Liver (tissue), 9 donors: ENCODE results near the gene RHEB. TPM values are rescaled to one million over a fixed set of nuclear protein-coding genes. Genes with fewer than 3 reads are reported as not detected.

Experiments
- DNase-seq: peaks from one replicate; pipeline ENCODE4 v3.0.0-alpha.2; 2017; ENCODE audit warnings: low spot score
- H3K27ac ChIP-seq, 2 donors: one replicate each; pipeline ENCODE4 v1.7.0; 2013; ENCODE audit warnings: inconsistent platforms in 2 of 2, low read length in 2 of 2, control low read depth in 1 of 2, low read depth in 1 of 2, mild to moderate bottlenecking in 1 of 2
- H3K27me3 ChIP-seq, 4 donors: one replicate each; pipeline versions ENCODE4 v1.6.1 to v1.7.0; 2013; ENCODE audit warnings: low read length in 3 of 4, inconsistent platforms in 1 of 4, mild to moderate bottlenecking in 1 of 4, moderate library complexity in 1 of 4; ENCODE audit not compliant: control insufficient read depth in 4 of 4, insufficient read depth in 4 of 4
- H3K36me3 ChIP-seq, 4 donors: one replicate each; pipeline versions ENCODE4 v1.6.1 to v1.7.0; 2013; ENCODE audit warnings: low read length in 3 of 4, mild to moderate bottlenecking in 3 of 4, low read depth in 1 of 4, moderate library complexity in 1 of 4; ENCODE audit not compliant: control insufficient read depth in 4 of 4, insufficient read depth in 3 of 4
- H3K4me1 ChIP-seq, 4 donors: one replicate each; pipeline versions ENCODE4 v1.6.1 to v1.7.0; 2013; ENCODE audit warnings: low read length in 3 of 4, mild to moderate bottlenecking in 3 of 4, moderate library complexity in 1 of 4; ENCODE audit not compliant: control insufficient read depth in 4 of 4, insufficient read depth in 4 of 4
- H3K4me3 ChIP-seq, 3 donors: one replicate each; pipeline versions ENCODE4 v1.6.1 to v1.7.0; 2013; ENCODE audit warnings: low read length in 3 of 3, control low read depth in 1 of 3, low read depth in 1 of 3, mild to moderate bottlenecking in 1 of 3
- H3K9ac ChIP-seq, 2 donors: one replicate each; pipeline ENCODE4 v1.7.0; 2013; ENCODE audit warnings: low read length in 2 of 2, mild to moderate bottlenecking in 2 of 2, moderate library complexity in 2 of 2, control low read depth in 1 of 2, low read depth in 1 of 2
- H3K9me3 ChIP-seq, 4 donors: one replicate each; pipeline versions ENCODE4 v1.6.1 to v1.7.0; 2013; ENCODE audit warnings: low read length in 3 of 4; ENCODE audit not compliant: control insufficient read depth in 4 of 4
- ATF3 ChIP-seq: IDR thresholded peaks from 2 replicates; pipeline ENCODE4 v1.6.1; 2016; ENCODE audit warnings: antibody characterized with exemption
- CTCF ChIP-seq: fragments of 150-350 bp; IDR thresholded peaks from 2 replicates; pipeline ENCODE4 v1.5.1; 2017; ENCODE audit warnings: improper control_type of control experiment, low read depth, low read length; ENCODE audit not compliant: missing input control
- EGR1 ChIP-seq, 2 donors: IDR thresholded peaks; 2 replicates each; pipeline ENCODE4 v1.6.1; 2016 to 2018; ENCODE audit warnings: antibody characterized with exemption in 2 of 2, low read depth in 2 of 2
- FOXA1 ChIP-seq: IDR thresholded peaks from 2 replicates; pipeline ENCODE4 v1.6.1; 2016; ENCODE audit warnings: antibody characterized with exemption
- FOXA2 ChIP-seq: IDR thresholded peaks from 2 replicates; pipeline ENCODE4 v1.6.1; 2016; ENCODE audit warnings: antibody characterized with exemption
- GABPA ChIP-seq, 2 donors: IDR thresholded peaks in 1 of 2; conservative IDR thresholded peaks in 1 of 2; 2 replicates each; pipeline ENCODE4 v1.6.1; 2016; ENCODE audit warnings: antibody characterized with exemption in 2 of 2, mild to moderate bottlenecking in 1 of 2, moderate library complexity in 1 of 2
- HNF4A ChIP-seq, 2 donors: conservative IDR thresholded peaks; 2 replicates each; pipeline ENCODE4 v1.6.1; 2016; ENCODE audit warnings: antibody characterized with exemption in 2 of 2, mild to moderate bottlenecking in 2 of 2
- HNF4G ChIP-seq: IDR thresholded peaks from 2 replicates; pipeline ENCODE4 v1.6.1; 2016; ENCODE audit warnings: antibody characterized with exemption
- JUND ChIP-seq, 2 donors: IDR thresholded peaks; 2 replicates each; pipeline ENCODE4 v1.6.1; 2016; ENCODE audit warnings: antibody characterized with exemption in 2 of 2
- MAX ChIP-seq: IDR thresholded peaks from 2 replicates; pipeline ENCODE4 v1.6.1; 2016; ENCODE audit warnings: antibody characterized with exemption
- NR2F2 ChIP-seq: IDR thresholded peaks from 2 replicates; pipeline ENCODE4 v1.6.1; 2016; ENCODE audit warnings: antibody characterized with exemption
- RAD21 ChIP-seq, 2 donors: IDR thresholded peaks; 2 replicates each; pipeline ENCODE4 v1.6.1; 2016; ENCODE audit warnings: antibody characterized with exemption in 2 of 2, mild to moderate bottlenecking in 2 of 2
- REST ChIP-seq: IDR thresholded peaks from 2 replicates; pipeline ENCODE4 v1.6.1; 2016; ENCODE audit warnings: antibody characterized with exemption, mild to moderate bottlenecking
- RXRA ChIP-seq, 2 donors: IDR thresholded peaks; 2 replicates each; pipeline ENCODE4 v1.6.1; 2017 to 2018; ENCODE audit warnings: antibody characterized with exemption in 2 of 2, mild to moderate bottlenecking in 1 of 2
- SP1 ChIP-seq: IDR thresholded peaks from 2 replicates; pipeline ENCODE4 v1.6.1; 2018; ENCODE audit warnings: antibody characterized with exemption, mild to moderate bottlenecking
- TAF1 ChIP-seq: conservative IDR thresholded peaks from 2 replicates; pipeline ENCODE4 v1.6.1; 2016; ENCODE audit warnings: antibody characterized with exemption, mild to moderate bottlenecking
- YY1 ChIP-seq: IDR thresholded peaks from 2 replicates; pipeline ENCODE4 v1.6.1; 2016; ENCODE audit warnings: antibody characterized with exemption, mild to moderate bottlenecking
- WGBS: extraction: QIAGEN DNeasy Blood & Tissue Kit; methylation state at CpG from one replicate; pipeline ENCODE4 v1.1.7; 2013; 5-methylcytosine and 5-hydroxymethylcytosine counted together
- polyA plus RNA-seq, 2 donors: library from polyadenylated mRNA; stranded (reverse) in 1 of 2; unstranded in 1 of 2; fragments of 200-250 nt in 1 of 2; fragments of >200 nt in 1 of 2; fragmentation: Nextera tagmentation in 1 of 2; extraction: Ambion mirVana in 1 of 2; gene quantifications; one replicate each; pipeline versions ENCODE4 v1.2.1 to v1.2.3, GENCODE V29; 2013 to 2015
- total RNA-seq, 2 donors: library from RNA; depleted of rRNA; stranded (reverse); fragments of >200 nt; gene quantifications; one replicate each; pipeline ENCODE4 v1.2.3, GENCODE V29; 2014
- donor health status: healthy.
- donor health status: healthy.
- donor health status: healthy.
- donor health status: healthy.
- donor health status: healthy.

The RHEB gene
- total and polyA plus RNA-seq, 4 donors, result 29.5 to 59.0 (median 36.5) TPM

GRCh38 chr7:151544183-151544582 lies 24.5 kb upstream of the RHEB start:
- TF ChIP-seq SP1 (no peak), RXRA (IDR thresholded peaks at IDR 0.05) (no peak), REST (no peak), RAD21 (IDR thresholded peaks at IDR 0.05) (no peak), ATF3 (no peak), GABPA (IDR thresholded peaks at IDR 0.05 in 1 of 2, conservative IDR thresholded peaks at IDR 0.05 in 1 of 2) (no peak), FOXA1 (no peak), CTCF (no peak), NR2F2 (no peak), TAF1 (no peak), FOXA2 (no peak), MAX (no peak), EGR1 (IDR thresholded peaks at IDR 0.05; ENCODE audit: low read depth in 2 of 2) (no peak), HNF4A (conservative IDR thresholded peaks at IDR 0.05) (no peak)
- Histone ChIP-seq H3K27ac (no peak overlapping the region), H3K4me1 (no peaks in the 10 kb centered on the region), H3K9ac (no peak overlapping the region), H3K9me3 (no peaks in the 10 kb centered on the region), H3K36me3 (no peaks in the 10 kb centered on the region), H3K27me3 (no peaks in the 10 kb centered on the region), H3K4me3 (no peak overlapping the region)
- DNase-seq, result no peak

- no peaks in the 10 kb centered on the region for H3K27me3 ChIP-seq
- 92% methylated on average over 6 of the region's 6 CpGs for WGBS
- DNase-seq, result no peak
- no peaks in the 10 kb centered on the region for H3K4me1 ChIP-seq
- no peak overlapping the region for H3K4me3 ChIP-seq
- H3K27ac ChIP-seq, result no peak overlapping the region
- H3K9me3 ChIP-seq, result no peaks in the 10 kb centered on the region
- no peak overlapping the region for H3K9ac ChIP-seq
- H3K36me3 ChIP-seq, result no peaks in the 10 kb centered on the region
- TF ChIP-seq FOXA2, result no peak
- no peak for TF ChIP-seq GABPA (IDR thresholded peaks at IDR 0.05 in 1 of 2, conservative IDR thresholded peaks at IDR 0.05 in 1 of 2)
- no peak for TF ChIP-seq HNF4G
- TF ChIP-seq CTCF, result no peak
- no peak for TF ChIP-seq NR2F2
- no peak for TF ChIP-seq FOXA1
- TF ChIP-seq EGR1 (IDR thresholded peaks at IDR 0.05; ENCODE audit: low read depth in 2 of 2), result no peak
- TF ChIP-seq SP1, result no peak
- no peak for TF ChIP-seq ATF3
- TF ChIP-seq REST, result no peak
- no peak for TF ChIP-seq JUND (IDR thresholded peaks at IDR 0.05)
- TF ChIP-seq RXRA (IDR thresholded peaks at IDR 0.05), result no peak
- no peak for TF ChIP-seq RAD21 (IDR thresholded peaks at IDR 0.05)
- TF ChIP-seq HNF4A (conservative IDR thresholded peaks at IDR 0.05), result no peak
- TF ChIP-seq MAX, result no peak
- TF ChIP-seq TAF1, result no peak
- TF ChIP-seq YY1, result no peak
These were observed 23.0 kb upstream of the RHEB start for GRCh38 chr7:151542606-151543130.
